Ishikawa (cell line): ENCODE measurements around the gene NBEAL1.

Experiments used
- CEBPB ChIP-seq: IDR thresholded peaks from 2 replicates; pipeline ENCODE4 v1.6.1; 2012
- CREB1 ChIP-seq: IDR thresholded peaks from 2 replicates; pipeline ENCODE4 v1.6.1; 2012; ENCODE audit warnings: low read depth
- EGR1 ChIP-seq: IDR thresholded peaks from 2 replicates; pipeline ENCODE4 v1.6.1; 2012
- EP300 ChIP-seq: IDR thresholded peaks from 2 replicates; pipeline ENCODE4 v1.6.1; 2012; ENCODE audit warnings: borderline replicate concordance
- FOXM1 ChIP-seq: IDR thresholded peaks from 2 replicates; pipeline ENCODE4 v1.6.1; 2012; ENCODE audit warnings: low read depth, borderline replicate concordance
- NFIC ChIP-seq: IDR thresholded peaks from 2 replicates; pipeline ENCODE4 v1.6.1; 2012
- RAD21 ChIP-seq: IDR thresholded peaks from 2 replicates; pipeline ENCODE4 v1.6.1; 2012; ENCODE audit warnings: low read depth
- REST ChIP-seq: IDR thresholded peaks from 2 replicates; pipeline ENCODE4 v1.6.1; 2012; ENCODE audit warnings: low read depth, mild to moderate bottlenecking
- TAF1 ChIP-seq: IDR thresholded peaks from 2 replicates; pipeline ENCODE4 v1.6.1; 2012; ENCODE audit warnings: low read depth, mild to moderate bottlenecking
- TEAD4 ChIP-seq: IDR thresholded peaks from 2 replicates; pipeline ENCODE4 v1.6.1; 2012
- YY1 ChIP-seq: IDR thresholded peaks from 2 replicates; pipeline ENCODE4 v1.6.1; 2012; ENCODE audit warnings: low read depth
- ZBTB7A ChIP-seq: IDR thresholded peaks from 2 replicates; pipeline ENCODE4 v1.6.1; 2012; ENCODE audit warnings: low read depth
- TF ChIP-seq, protein P1 (sequence below): IDR thresholded peaks from 2 replicates; pipeline ENCODE4 v1.6.1; 2012

- TF ChIP-seq EGR1 = no peak
- TF ChIP-seq EP300 = no peak
- TF ChIP-seq NFIC = no peak
- TF ChIP-seq CEBPB = no peak
- no peak for TF ChIP-seq YY1
- TF ChIP-seq, protein P1, sequence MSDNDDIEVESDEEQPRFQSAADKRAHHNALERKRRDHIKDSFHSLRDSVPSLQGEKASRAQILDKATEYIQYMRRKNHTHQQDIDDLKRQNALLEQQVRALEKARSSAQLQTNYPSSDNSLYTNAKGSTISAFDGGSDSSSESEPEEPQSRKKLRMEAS = no peak
- no peak for TF ChIP-seq TAF1
- TF ChIP-seq REST = no peak
- no peak for TF ChIP-seq CREB1
- TF ChIP-seq RAD21 = no peak
- TF ChIP-seq FOXM1 = no peak
- TF ChIP-seq TEAD4 = no peak
- TF ChIP-seq ZBTB7A = no peak
Observed at GRCh38 chr2:203105996-203106395, 91.3 kb downstream of the NBEAL1 start.
